SU-DHL-6 (cell line): ENCODE results near the gene CERS6.

Experiments used
- H2AFZ ChIP-seq: fragments of 200-600 bp; sonication (generic); 2 replicates; pipeline ENCODE4 v1.6.1; 2014; ENCODE audit warnings: low read depth, mild to moderate bottlenecking, moderate library complexity, mixed read lengths, antibody characterized with exemption, low read length; ENCODE audit not compliant: severe bottlenecking
- H3F3A ChIP-seq: fragments of 200-600 bp; shearing (Covaris generic); 2 replicates; pipeline ENCODE4 v1.6.0; 2016; ENCODE audit warnings: antibody characterized with exemption, mild to moderate bottlenecking; ENCODE audit not compliant: insufficient read depth
- H3K27ac ChIP-seq: fragments of 200-600 bp; sonication (generic); 2 replicates; pipeline ENCODE4 v1.5.1; 2016; ENCODE audit warnings: low read depth, mild to moderate bottlenecking, low read length, moderate library complexity, mixed read lengths
- H3K27me3 ChIP-seq: fragments of 200-600 bp; sonication (generic), shearing (Covaris generic); 2 replicates; pipeline ENCODE4 v1.6.0; 2014; ENCODE audit warnings: mild to moderate bottlenecking, low read length
- H3K36me3 ChIP-seq: fragments of 200-600 bp; sonication (generic); 2 replicates; pipeline ENCODE4 v1.6.1; 2014; ENCODE audit warnings: mild to moderate bottlenecking, low read length, mixed read lengths
- H3K4me2 ChIP-seq: fragments of 300-600, 200-600 bp; shearing (Covaris generic), sonication (generic); 2 replicates; pipeline ENCODE4 v1.6.0; 2014; ENCODE audit warnings: low read length, low read depth, mild to moderate bottlenecking; ENCODE audit not compliant: poor library complexity, severe bottlenecking
- H3K4me3 ChIP-seq: fragments of 200-600 bp; sonication (generic); 2 replicates; pipeline ENCODE4 v1.5.1; 2014; ENCODE audit warnings: antibody characterized with exemption, low read length, mild to moderate bottlenecking, mixed read lengths; ENCODE audit not compliant: insufficient read depth, poor library complexity, severe bottlenecking
- H3K79me2 ChIP-seq: fragments of 200-600 bp; sonication (generic); 2 replicates; pipeline ENCODE4 v1.6.1; 2014; ENCODE audit warnings: mild to moderate bottlenecking, low read length, moderate library complexity; ENCODE audit not compliant: insufficient read depth
- H3K9ac ChIP-seq: fragments of 200-600 bp; sonication (generic); 2 replicates; pipeline ENCODE4 v1.7.0; 2014; ENCODE audit warnings: mild to moderate bottlenecking, low read length
- H3K9me2 ChIP-seq: fragments of 200-600 bp; sonication (generic); replicated peaks from 2 replicates; pipeline ENCODE4 v1.6.1; 2014; ENCODE audit warnings: low read length; ENCODE audit not compliant: insufficient read depth
- H3K9me3 ChIP-seq: fragments of 200-600 bp; sonication (generic); 2 replicates; pipeline ENCODE4 v1.6.1; 2014; ENCODE audit warnings: low read length, mixed read lengths; ENCODE audit not compliant: insufficient read depth
- H4K20me1 ChIP-seq: fragments of 200-600 bp; sonication (generic); 2 replicates; pipeline ENCODE4 v1.6.1; 2014; ENCODE audit warnings: low read depth, mild to moderate bottlenecking, antibody characterized with exemption, low read length, moderate library complexity, mixed read lengths
- EZH2phosphoT487 ChIP-seq: fragments of 200-600 bp; sonication (generic), shearing (Covaris generic); conservative IDR thresholded peaks from 2 replicates; pipeline ENCODE4 v1.6.1; 2018; ENCODE audit warnings: mild to moderate bottlenecking, antibody characterized with exemption, low read length, moderate library complexity, mixed read lengths
- TF ChIP-seq, protein P1 (sequence below): fragments of 200-600 bp; sonication (generic); IDR thresholded peaks from one replicate; pipeline ENCODE4 v1.5.1; 2017; ENCODE audit warnings: antibody characterized with exemption, mild to moderate bottlenecking, low read length, moderate library complexity; ENCODE audit not compliant: insufficient read depth, poor library complexity, severe bottlenecking

The CERS6 gene

DNA sequence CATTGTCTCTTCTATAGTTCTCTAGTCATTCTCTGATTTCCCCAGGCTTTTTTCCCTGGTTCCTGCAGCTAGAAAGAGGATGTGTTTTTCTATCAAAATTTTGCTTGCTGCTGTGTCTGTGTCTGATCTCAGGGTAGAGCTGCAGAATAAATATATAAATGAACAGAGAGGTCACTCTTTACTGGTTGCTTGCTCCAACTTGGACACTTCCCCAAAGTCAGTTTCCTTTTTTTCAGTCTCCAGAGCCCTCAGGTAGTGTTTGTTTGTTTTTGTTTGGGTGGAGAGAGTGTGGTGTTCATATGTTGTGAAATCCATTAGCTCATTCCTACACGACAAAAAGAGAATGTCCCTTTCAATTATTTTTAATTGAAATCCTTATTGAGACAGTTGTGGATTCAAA lies 85.8 kb downstream of the CERS6 start:
- no peaks in the 10 kb centered on the region for H3F3A ChIP-seq
- H3K4me2 ChIP-seq = no peak overlapping the region
- no peak for TF ChIP-seq EZH2phosphoT487
- TF ChIP-seq, protein P1, sequence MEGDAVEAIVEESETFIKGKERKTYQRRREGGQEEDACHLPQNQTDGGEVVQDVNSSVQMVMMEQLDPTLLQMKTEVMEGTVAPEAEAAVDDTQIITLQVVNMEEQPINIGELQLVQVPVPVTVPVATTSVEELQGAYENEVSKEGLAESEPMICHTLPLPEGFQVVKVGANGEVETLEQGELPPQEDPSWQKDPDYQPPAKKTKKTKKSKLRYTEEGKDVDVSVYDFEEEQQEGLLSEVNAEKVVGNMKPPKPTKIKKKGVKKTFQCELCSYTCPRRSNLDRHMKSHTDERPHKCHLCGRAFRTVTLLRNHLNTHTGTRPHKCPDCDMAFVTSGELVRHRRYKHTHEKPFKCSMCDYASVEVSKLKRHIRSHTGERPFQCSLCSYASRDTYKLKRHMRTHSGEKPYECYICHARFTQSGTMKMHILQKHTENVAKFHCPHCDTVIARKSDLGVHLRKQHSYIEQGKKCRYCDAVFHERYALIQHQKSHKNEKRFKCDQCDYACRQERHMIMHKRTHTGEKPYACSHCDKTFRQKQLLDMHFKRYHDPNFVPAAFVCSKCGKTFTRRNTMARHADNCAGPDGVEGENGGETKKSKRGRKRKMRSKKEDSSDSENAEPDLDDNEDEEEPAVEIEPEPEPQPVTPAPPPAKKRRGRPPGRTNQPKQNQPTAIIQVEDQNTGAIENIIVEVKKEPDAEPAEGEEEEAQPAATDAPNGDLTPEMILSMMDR = no peak
- no peak overlapping the region for H3K9ac ChIP-seq
- no peak overlapping the region for H3K4me3 ChIP-seq
- no peaks in the 10 kb centered on the region for H3K79me2 ChIP-seq
- H3K27me3 ChIP-seq = no peaks in the 10 kb centered on the region
- no peak overlapping the region for H2AFZ ChIP-seq
- H3K9me3 ChIP-seq = no peaks in the 10 kb centered on the region
- no peaks in the 10 kb centered on the region for H4K20me1 ChIP-seq
- H3K36me3 ChIP-seq = no peaks in the 10 kb centered on the region
- no peak overlapping the region for H3K27ac ChIP-seq
- no peaks in the 10 kb centered on the region for H3K9me2 ChIP-seq

DNA sequence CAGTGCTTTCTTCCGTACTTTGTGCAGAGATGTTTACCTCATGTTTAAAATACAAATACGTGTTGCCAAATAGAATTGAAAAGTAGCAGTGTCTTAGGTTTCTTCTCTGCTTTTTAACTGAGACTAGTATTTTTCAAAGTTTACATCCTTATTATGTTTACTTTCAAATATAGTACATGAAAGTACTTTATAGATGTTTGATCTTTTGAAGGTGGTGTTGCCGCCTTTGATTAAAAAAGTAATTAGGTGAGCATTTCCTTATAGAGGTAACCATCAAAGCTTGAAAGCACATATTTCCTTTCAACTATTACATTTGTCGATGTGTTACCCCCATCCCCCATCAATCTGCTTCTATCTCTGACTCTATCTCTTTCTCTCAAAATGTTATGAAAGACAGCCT lies 87.0 kb downstream of the CERS6 start:
- Histone ChIP-seq H3K27ac (no peak overlapping the region), H4K20me1 (no peaks in the 10 kb centered on the region), H3K4me3 (no peak overlapping the region), H3K79me2 (no peaks in the 10 kb centered on the region), H3K27me3 (no peaks in the 10 kb centered on the region), H3K9ac (no peak overlapping the region), H3F3A (no peaks in the 10 kb centered on the region), H3K9me3 (no peaks in the 10 kb centered on the region), H3K9me2 (no peaks in the 10 kb centered on the region), H3K4me2 (no peak overlapping the region), H3K36me3 (no peaks in the 10 kb centered on the region), H2AFZ (no peak overlapping the region)
- no peak for TF ChIP-seq EZH2phosphoT487
- TF ChIP-seq, protein P1 = no peak

DNA sequence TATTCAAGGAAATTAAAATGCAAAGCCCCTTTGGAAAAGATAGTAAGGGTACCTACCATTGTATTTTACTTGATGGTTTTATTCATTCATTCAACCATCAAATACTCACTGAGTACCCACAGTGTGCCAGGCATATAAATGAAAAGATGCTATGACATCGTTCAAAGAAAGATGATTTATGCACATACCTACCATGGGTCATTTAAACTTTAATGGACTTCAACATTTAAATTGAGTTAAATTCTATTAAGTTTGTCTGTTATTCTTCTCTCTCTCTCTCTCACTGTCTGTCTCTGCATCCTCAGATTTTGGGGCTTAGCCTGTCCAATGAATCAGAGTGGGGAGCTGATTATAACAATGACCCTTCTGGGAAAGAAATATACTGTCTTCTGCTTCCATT lies 87.9 kb downstream of the CERS6 start:
- Histone ChIP-seq H3K9me3 (no peaks in the 10 kb centered on the region), H3K4me3 (no peak overlapping the region), H3K4me2 (no peak overlapping the region), H3K79me2 (no peaks in the 10 kb centered on the region), H3K27me3 (no peaks in the 10 kb centered on the region), H3K27ac (no peak overlapping the region), H3K9me2 (no peaks in the 10 kb centered on the region), H3K36me3 (no peaks in the 10 kb centered on the region), H3F3A (no peaks in the 10 kb centered on the region), H4K20me1 (no peaks in the 10 kb centered on the region), H3K9ac (no peak overlapping the region), H2AFZ (no peak overlapping the region)
- TF ChIP-seq EZH2phosphoT487 = no peak
- TF ChIP-seq, protein P1 = no peak
